Measurements from ENCODE around the gene SLC24A4. TPM values are rescaled to one million over a fixed set of nuclear protein-coding genes. Genes with fewer than 3 reads are reported as not detected.

Gene SLC24A4
- total RNA-seq, 1 donor from 2014 or later, result 0.36 TPM

DNA sequence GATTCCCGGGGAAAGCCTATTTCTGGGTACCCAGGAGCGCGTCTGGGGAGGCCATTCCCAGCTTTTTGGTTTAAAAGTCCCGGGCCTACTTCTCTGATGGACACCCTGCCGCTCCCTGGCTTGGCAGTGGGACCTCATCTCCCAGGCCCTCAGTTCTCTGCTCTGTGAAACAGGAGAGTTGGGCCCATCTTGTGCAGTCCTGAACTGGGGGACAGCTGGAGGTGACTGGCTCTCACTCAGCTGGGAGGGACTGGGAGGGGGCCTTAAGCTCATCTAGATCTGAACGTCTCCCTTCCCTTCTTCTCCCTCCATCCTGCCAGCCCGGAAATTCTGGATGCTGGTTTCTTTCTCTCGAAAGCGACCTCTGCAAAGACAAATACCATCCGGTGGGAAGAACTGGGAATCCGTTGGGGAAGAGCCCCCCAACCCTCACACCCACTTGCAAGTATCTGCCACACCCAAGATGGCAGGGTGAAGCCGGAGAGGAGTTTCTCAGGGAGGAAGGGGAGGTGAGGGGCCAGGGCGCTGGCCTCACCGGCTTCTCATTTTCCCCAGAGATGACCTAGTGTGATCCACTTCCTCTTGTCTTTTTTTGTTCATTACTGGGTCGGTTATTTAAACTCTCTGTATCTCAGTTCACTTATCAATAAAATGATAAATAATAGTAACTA is 192.0 kb downstream of the SLC24A4 start:
- peaks cover 74% of the 10 kb centered on the region for H3K4me1 ChIP-seq
- H3K27ac ChIP-seq (replicated peaks), result peak overlapping the region; percentile 94
- no peak for DNase-seq

DNA sequence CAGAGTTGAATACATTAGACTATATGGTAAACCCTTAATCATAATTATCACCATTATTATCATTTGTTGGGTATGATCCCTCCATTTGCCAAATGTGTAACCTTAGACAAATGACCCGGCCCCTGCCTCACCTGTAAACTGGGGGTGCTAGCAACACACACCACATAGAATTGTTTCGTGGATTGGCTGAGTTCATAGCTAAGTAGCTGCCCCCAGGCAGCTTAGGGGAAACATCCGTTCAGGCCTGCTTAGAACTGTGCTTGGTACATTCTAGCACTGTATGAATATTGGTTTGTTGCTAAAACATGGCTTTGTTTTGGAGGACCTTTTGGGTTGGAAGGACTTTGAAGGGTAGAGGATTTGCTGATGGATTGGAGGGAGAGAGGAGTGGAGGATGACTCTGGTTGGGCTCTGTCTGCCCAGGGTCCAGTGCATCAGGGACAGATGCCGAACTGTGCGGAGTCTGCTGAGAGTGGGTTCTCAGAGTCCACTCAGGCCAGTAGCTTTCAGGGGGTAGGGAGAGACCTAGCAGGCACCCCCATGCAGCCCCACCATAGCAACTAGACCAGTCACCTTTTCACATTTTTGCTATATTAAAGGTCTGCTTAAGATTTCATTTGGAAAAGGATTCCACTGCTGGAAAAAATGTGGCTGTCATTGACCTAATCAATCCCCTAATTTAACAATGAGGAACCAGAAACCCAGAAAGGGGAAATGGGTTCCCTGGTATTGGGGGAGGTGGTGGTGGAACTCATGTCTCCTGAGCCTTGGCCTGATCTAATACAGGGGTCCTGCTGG is 192.8 kb downstream of the SLC24A4 start:
- no peaks in the 10 kb centered on the region for H3K9me3 ChIP-seq (replicated peaks)
- no peak for DNase-seq
- no peaks in the 10 kb centered on the region for H3K27me3 ChIP-seq (ENCODE audit: low read depth)
- H3K27ac ChIP-seq (replicated peaks), result peak overlapping the region; percentile 94
- TF ChIP-seq, protein P1, sequence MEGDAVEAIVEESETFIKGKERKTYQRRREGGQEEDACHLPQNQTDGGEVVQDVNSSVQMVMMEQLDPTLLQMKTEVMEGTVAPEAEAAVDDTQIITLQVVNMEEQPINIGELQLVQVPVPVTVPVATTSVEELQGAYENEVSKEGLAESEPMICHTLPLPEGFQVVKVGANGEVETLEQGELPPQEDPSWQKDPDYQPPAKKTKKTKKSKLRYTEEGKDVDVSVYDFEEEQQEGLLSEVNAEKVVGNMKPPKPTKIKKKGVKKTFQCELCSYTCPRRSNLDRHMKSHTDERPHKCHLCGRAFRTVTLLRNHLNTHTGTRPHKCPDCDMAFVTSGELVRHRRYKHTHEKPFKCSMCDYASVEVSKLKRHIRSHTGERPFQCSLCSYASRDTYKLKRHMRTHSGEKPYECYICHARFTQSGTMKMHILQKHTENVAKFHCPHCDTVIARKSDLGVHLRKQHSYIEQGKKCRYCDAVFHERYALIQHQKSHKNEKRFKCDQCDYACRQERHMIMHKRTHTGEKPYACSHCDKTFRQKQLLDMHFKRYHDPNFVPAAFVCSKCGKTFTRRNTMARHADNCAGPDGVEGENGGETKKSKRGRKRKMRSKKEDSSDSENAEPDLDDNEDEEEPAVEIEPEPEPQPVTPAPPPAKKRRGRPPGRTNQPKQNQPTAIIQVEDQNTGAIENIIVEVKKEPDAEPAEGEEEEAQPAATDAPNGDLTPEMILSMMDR (IDR thresholded peaks at IDR 0.05; ENCODE audit: borderline replicate concordance), result no peak
- peak overlapping the region; percentile 89 for H3K4me3 ChIP-seq
- H3K4me1 ChIP-seq, result peaks cover 74% of the 10 kb centered on the region
- intact Hi-C loops (cut with micrococcal nuclease), result no loop called here
- H3K36me3 ChIP-seq, result no peaks in the 10 kb centered on the region

More for the DNA sequence above, 192.0 kb downstream of the SLC24A4 start:
- Histone ChIP-seq H3K4me3 (peak overlapping the region; percentile 89), H3K9me3 (replicated peaks) (no peaks in the 10 kb centered on the region), H3K27me3 (ENCODE audit: low read depth) (no peaks in the 10 kb centered on the region), H3K36me3 (no peaks in the 10 kb centered on the region)
- intact Hi-C loops (cut with micrococcal nuclease), result no loop called here
- TF ChIP-seq, protein P1 (IDR thresholded peaks at IDR 0.05; ENCODE audit: borderline replicate concordance), result no peak

DNA sequence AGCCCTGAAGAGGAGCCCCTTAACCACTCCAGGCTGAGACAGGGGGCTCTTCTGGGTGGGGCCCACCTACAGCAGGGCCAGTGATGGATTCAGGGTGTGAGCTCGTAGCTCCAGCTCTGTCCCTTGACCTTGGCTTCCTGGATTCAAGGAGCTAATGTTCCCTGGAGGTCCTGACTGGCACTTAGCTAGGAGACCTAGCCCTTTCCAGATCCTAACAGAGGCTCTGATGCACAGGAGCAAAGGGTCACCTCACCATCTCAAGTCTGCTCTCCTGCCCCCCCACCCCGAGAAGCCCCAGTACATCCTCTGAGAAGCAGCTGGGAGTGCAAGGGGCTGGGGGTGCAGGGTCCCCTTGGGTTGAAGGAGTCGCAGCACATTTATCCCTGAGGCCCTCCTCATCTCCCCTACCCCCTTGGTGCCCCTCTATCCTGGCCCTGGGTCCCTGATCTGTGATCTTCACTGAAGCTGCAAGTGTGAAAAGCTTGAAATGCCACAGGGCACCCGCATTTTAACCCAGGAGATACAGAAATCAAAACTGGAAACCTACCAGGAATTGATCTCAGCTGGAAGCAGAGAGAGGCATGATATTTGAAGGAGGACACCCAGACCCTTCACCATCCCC is 193.5 kb downstream of the SLC24A4 start:
- H3K4me3 ChIP-seq, result no peak overlapping the region
- H3K27me3 ChIP-seq (ENCODE audit: low read depth), result no peaks in the 10 kb centered on the region
- no peaks in the 10 kb centered on the region for H3K9me3 ChIP-seq (replicated peaks)
- intact Hi-C loops (cut with micrococcal nuclease), result no loop called here
- DNase-seq, result no peak
- TF ChIP-seq, protein P1 (IDR thresholded peaks at IDR 0.05; ENCODE audit: borderline replicate concordance), result no peak
- peak overlapping the region; percentile 12 for H3K27ac ChIP-seq (replicated peaks)
- H3K36me3 ChIP-seq, result no peaks in the 10 kb centered on the region
- peaks cover 68% of the 10 kb centered on the region for H3K4me1 ChIP-seq

DNA sequence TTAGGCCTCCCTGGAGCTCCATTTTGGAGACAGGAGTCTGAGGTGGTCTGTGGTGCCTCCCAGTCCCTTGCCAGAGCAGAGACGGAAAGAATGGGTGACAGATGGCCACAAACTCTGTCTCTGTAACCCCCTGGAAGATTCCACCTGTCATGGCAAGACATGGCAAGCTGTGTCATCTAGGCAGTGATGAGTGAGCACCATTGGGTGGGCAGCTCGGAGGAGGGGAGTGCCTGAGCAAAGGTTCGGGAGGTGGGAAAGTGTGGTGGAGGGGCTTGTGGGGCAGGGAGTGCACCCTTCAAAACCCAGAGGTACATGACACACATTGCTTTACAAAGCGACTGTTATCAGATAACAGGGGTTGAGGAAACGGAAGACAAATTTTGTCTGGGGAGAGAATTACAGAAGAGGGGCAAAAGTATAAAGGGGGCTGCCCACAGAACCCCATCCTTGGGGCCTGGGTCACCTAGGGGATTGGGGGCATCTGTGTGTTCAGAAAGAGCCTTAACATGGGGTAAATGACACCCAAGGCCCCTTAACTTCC is 194.1 kb downstream of the SLC24A4 start:
- Histone ChIP-seq H3K27me3 (ENCODE audit: low read depth) (no peaks in the 10 kb centered on the region), H3K9me3 (replicated peaks) (no peaks in the 10 kb centered on the region), H3K4me1 (peaks cover 63% of the 10 kb centered on the region), H3K4me3 (no peak overlapping the region), H3K27ac (replicated peaks) (no peak overlapping the region), H3K36me3 (no peaks in the 10 kb centered on the region)
- DNase-seq, result no peak
- TF ChIP-seq, protein P1 (IDR thresholded peaks at IDR 0.05; ENCODE audit: borderline replicate concordance), result no peak
- intact Hi-C loops (cut with micrococcal nuclease), result no loop called here

DNA sequence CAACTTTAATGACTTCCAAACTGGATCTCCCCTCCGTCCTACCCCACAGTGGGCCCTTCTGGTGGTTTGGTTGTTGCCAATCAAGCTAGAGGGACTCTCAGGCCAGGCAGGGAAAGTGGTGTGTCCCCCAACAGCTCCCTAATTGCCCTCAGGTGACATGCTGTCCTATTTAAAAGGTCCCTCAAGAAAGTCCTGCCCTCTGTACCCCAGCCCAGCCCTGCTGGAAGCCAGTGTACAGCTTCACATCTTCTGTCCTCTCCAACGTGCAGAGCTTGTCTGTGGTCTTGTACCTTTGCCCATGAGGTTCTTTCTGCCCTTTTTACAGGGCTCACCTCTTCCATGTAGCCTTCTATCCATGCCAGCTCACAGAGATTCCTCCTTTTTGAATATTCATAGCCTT is 194.8 kb downstream of the SLC24A4 start:
- DNase-seq, result no peak
- Histone ChIP-seq H3K4me3 (no peak overlapping the region), H3K27ac (replicated peaks) (no peak overlapping the region), H3K4me1 (peaks cover 55% of the 10 kb centered on the region), H3K9me3 (replicated peaks) (no peaks in the 10 kb centered on the region), H3K36me3 (no peaks in the 10 kb centered on the region), H3K27me3 (ENCODE audit: low read depth) (no peaks in the 10 kb centered on the region)
- TF ChIP-seq, protein P1 (IDR thresholded peaks at IDR 0.05; ENCODE audit: borderline replicate concordance), result no peak
- intact Hi-C loops (cut with micrococcal nuclease), result no loop called here
